SK-N-SH (cell line): ENCODE data around the gene LOC101059915.

Experiments used
- CTCF ChIP-seq: fragments of 200-600 bp; sonication (generic); IDR thresholded peaks from 2 replicates; pipeline ENCODE4 v1.6.1; 2017; ENCODE audit warnings: antibody characterized with exemption, mild to moderate bottlenecking, moderate library complexity
- EP300 ChIP-seq, 2 experiments: IDR thresholded peaks; 2 replicates each; pipeline versions ENCODE4 v1.4.0 to v1.6.1; 2012; ENCODE audit warnings: borderline replicate concordance in 1 of 2, low read depth in 1 of 2, low read length in 1 of 2
- FOXM1 ChIP-seq: IDR thresholded peaks from 2 replicates; pipeline ENCODE4 v1.4.0; 2012; ENCODE audit warnings: low read depth, mild to moderate bottlenecking
- JUND ChIP-seq: IDR thresholded peaks from 2 replicates; pipeline ENCODE4 v1.4.0; 2012
- MEF2A ChIP-seq: IDR thresholded peaks from 2 replicates; pipeline ENCODE4 v1.4.0; 2012; ENCODE audit warnings: low read depth, borderline replicate concordance
- NRF1 ChIP-seq: IDR thresholded peaks from 2 replicates; pipeline ENCODE4 v1.6.1; 2012; ENCODE audit warnings: low read depth, mild to moderate bottlenecking, low read length
- POLR2AphosphoS5 ChIP-seq: IDR thresholded peaks from 2 replicates; pipeline ENCODE4 v1.6.1; 2012; ENCODE audit warnings: low read depth, low read length
- RAD21 ChIP-seq: IDR thresholded peaks from 2 replicates; pipeline ENCODE4 v1.6.1; 2012; ENCODE audit warnings: mild to moderate bottlenecking, low read length
- USF1 ChIP-seq: IDR thresholded peaks from 2 replicates; pipeline ENCODE4 v1.4.0; 2012; ENCODE audit warnings: low read depth, borderline replicate concordance

- TF ChIP-seq POLR2AphosphoS5 (no peak), CTCF (no peak), RAD21 (no peak), NRF1 (no peak), USF1 (no peak), MEF2A (no peak), JUND (no peak), FOXM1 (no peak), EP300 (IDR thresholded peaks at IDR 0.05; ENCODE audit: borderline replicate concordance in 1 of 2, low read depth in 1 of 2, low read length in 1 of 2) (no peak)
These were observed 45.2 kb upstream of the LOC101059915 start for GRCh38 chrX:71622032-71622575.
